ENCODE measurements around the gene CES5A.

DNA sequence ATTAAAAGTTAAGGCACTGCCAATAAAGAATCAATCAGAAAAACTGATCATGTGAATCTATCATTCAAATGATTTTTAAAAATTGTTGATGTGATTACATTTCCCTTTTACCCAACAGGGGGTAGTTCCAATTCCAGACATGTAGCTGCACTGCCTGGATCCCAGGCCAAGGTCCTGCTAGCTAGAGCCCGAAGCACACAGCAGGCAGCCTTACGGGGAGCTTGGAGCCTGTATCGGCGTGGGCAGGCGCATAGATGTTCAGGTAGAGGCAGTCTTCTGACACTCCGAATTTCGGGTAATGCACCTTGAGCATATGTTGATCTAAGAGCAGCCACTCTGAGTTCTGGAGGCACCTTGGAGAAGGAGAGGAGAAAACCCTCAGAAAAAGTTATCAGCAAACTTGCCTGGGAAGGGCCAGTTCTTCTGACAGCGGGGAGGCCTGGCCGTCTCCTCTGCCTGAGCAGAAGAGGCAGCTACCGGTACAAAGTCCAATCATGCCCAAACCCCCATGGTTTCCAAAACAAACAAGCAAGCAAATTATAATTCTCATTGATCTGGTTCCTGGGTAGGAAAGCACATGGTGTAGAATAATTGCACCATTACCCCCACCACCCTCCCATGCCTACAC is 3.6 kb downstream of the CES5A start:
- TF ChIP-seq EP300 (IDR thresholded peaks at IDR 0.05; ENCODE audit: borderline replicate concordance in 1 of 2, low read depth in 2 of 2, low read length in 2 of 2) (no peak), HDAC6 (IDR thresholded peaks at IDR 0.05; ENCODE audit: low read depth, low read length) (no peak), TEAD4 (IDR thresholded peaks at IDR 0.05; ENCODE audit: low read depth, low read length) (no peak)
- TF ChIP-seq, protein P1, sequence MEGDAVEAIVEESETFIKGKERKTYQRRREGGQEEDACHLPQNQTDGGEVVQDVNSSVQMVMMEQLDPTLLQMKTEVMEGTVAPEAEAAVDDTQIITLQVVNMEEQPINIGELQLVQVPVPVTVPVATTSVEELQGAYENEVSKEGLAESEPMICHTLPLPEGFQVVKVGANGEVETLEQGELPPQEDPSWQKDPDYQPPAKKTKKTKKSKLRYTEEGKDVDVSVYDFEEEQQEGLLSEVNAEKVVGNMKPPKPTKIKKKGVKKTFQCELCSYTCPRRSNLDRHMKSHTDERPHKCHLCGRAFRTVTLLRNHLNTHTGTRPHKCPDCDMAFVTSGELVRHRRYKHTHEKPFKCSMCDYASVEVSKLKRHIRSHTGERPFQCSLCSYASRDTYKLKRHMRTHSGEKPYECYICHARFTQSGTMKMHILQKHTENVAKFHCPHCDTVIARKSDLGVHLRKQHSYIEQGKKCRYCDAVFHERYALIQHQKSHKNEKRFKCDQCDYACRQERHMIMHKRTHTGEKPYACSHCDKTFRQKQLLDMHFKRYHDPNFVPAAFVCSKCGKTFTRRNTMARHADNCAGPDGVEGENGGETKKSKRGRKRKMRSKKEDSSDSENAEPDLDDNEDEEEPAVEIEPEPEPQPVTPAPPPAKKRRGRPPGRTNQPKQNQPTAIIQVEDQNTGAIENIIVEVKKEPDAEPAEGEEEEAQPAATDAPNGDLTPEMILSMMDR (IDR thresholded peaks at IDR 0.05; ENCODE audit: control extremely low read depth in 1 of 3, insufficient read depth in 1 of 3, low read depth in 1 of 3, low read length in 3 of 3): no peak

Data from H1 (cell line).